Caco-2 (cell line): ENCODE measurements around the gene CRAT. TPM values are rescaled to one million over a fixed set of nuclear protein-coding genes. Genes with fewer than 3 reads are reported as not detected.

ENCODE experiments used
- BruUV-seq: library from RNA; stranded (reverse); fragments of 400-500 nt; replicated peaks from 2 replicates; lab custom pipeline; 2021; lab: Mats Ljungman, UMichigan
- CTCF ChIA-PET: fragments of 300-600 bp; sonication (Branson Sonifier 250); formaldehyde crosslinking; loops from one replicate; lab custom pipeline; 2022; ENCODE audit warnings: antibody characterized with exemption; lab: Charles Lee
- POLR2A ChIA-PET: fragments of 300-600 bp; sonication (Branson Sonifier 250); formaldehyde crosslinking; loops from one replicate; lab custom pipeline; 2022; ENCODE audit warnings: antibody characterized with exemption; lab: Charles Lee
- DNase-seq, 2 experiments: peaks; one replicate each; pipeline versions ENCODE4 v3.0.0 to v3.0.0-alpha.2; 2020 to 2022
- H3K27me3 ChIP-seq: replicated peaks from 2 replicates; pipeline ENCODE4 v1.6.0; 2011; ENCODE audit warnings: low read length; ENCODE audit not compliant: control insufficient read depth, insufficient read depth
- H3K36me3 ChIP-seq: 2 replicates; pipeline ENCODE4 v1.5.1; 2011; ENCODE audit warnings: low read length; ENCODE audit not compliant: control insufficient read depth, insufficient read depth
- H3K4me1 ChIP-seq: fragments of 250-450 bp; sonication (Bioruptor Pico); 2 replicates; pipeline ENCODE4 v1.5.1; 2020; ENCODE audit warnings: mild to moderate bottlenecking
- H3K4me3 ChIP-seq: 2 replicates; pipeline ENCODE4 v1.5.1; 2011; ENCODE audit warnings: low read depth, mild to moderate bottlenecking, control low read depth, low read length
- H3K9me3 ChIP-seq: fragments of 250-450 bp; sonication (Bioruptor Pico); 2 replicates; pipeline ENCODE4 v1.5.1; 2020; ENCODE audit warnings: mild to moderate bottlenecking, moderate library complexity
- H3K27ac Mint-ChIP-seq: one replicate; pipeline ENCODE4 v1.8.0; 2022; ENCODE audit warnings: mixed read lengths; ENCODE audit not compliant: unreplicated experiment
- H3K27me3 Mint-ChIP-seq: one replicate; pipeline ENCODE4 v1.8.0; 2022; ENCODE audit warnings: mixed read lengths; ENCODE audit not compliant: insufficient read depth, unreplicated experiment
- H3K36me3 Mint-ChIP-seq: one replicate; pipeline ENCODE4 v1.8.0; 2022; ENCODE audit warnings: mild to moderate bottlenecking, mixed read lengths; ENCODE audit not compliant: insufficient read depth, unreplicated experiment
- H3K4me1 Mint-ChIP-seq: one replicate; pipeline ENCODE4 v1.8.0; 2022; ENCODE audit warnings: low read depth, mixed read lengths; ENCODE audit not compliant: unreplicated experiment
- H3K4me3 Mint-ChIP-seq: one replicate; pipeline ENCODE4 v1.8.0; 2022; ENCODE audit warnings: mild to moderate bottlenecking, moderate library complexity, mixed read lengths; ENCODE audit not compliant: unreplicated experiment
- H3K9me3 Mint-ChIP-seq: one replicate; pipeline ENCODE4 v1.8.0; 2022; ENCODE audit warnings: mixed read lengths; ENCODE audit not compliant: unreplicated experiment
- CTCF ChIP-seq, 2 experiments: fragments of 200-600 bp in 1 of 2; IDR thresholded peaks; 1 replicate in 1 of 2; 2 replicates in 1 of 2; pipeline versions ENCODE4 v1.5.1 to v1.8.0; 2011 to 2022; ENCODE audit warnings: antibody characterized with exemption in 1 of 2, control low read depth in 1 of 2, inconsistent platforms in 1 of 2, low read depth in 1 of 2, low read length in 1 of 2, mild to moderate bottlenecking in 1 of 2, moderate library complexity in 1 of 2; ENCODE audit not compliant: insufficient read depth in 1 of 2, severe bottlenecking in 1 of 2, unreplicated experiment in 1 of 2
- intact Hi-C: fragments of 100-400 bp; cut with micrococcal nuclease; formaldehyde crosslinking; loops from one replicate; pipeline ENCODE4 v1.10.0; 2022; ENCODE audit not compliant: unreplicated experiment
- total RNA-seq: library from RNA; stranded (reverse); gene quantifications from 2 replicates; pipeline ENCODE4 v1.2.3, GENCODE V29; 2022

The CRAT gene
- total RNA-seq, 1 experiment from 2014 or later = 20.7 TPM

GRCh38 chr9:129105857-129106694 lies 4.5 kb downstream of the CRAT start:
- DNase-seq = no peak
- no peak overlapping the region for H3K27ac Mint-ChIP-seq
- no peaks in the 10 kb centered on the region for H3K27me3 Mint-ChIP-seq
- H3K4me3 ChIP-seq = no peak overlapping the region
- intact Hi-C loops = no loop called here
- peaks cover 21% of the 10 kb centered on the region for H3K36me3 Mint-ChIP-seq
- POLR2A ChIA-PET = no interaction called here
- no peaks in the 10 kb centered on the region for H3K27me3 ChIP-seq
- H3K4me3 Mint-ChIP-seq = no peak overlapping the region
- peaks cover 22% of the 10 kb centered on the region for H3K4me1 Mint-ChIP-seq
- TF ChIP-seq CTCF (IDR thresholded peaks at IDR 0.05; ENCODE audit: insufficient read depth in 1 of 2, low read depth in 1 of 2, low read length in 1 of 2, severe bottlenecking in 1 of 2, unreplicated experiment in 1 of 2) = no peak
- H3K36me3 ChIP-seq = no peaks in the 10 kb centered on the region
- CTCF ChIA-PET = no interaction called here
- no peaks in the 10 kb centered on the region for H3K9me3 Mint-ChIP-seq
- H3K9me3 ChIP-seq = no peaks in the 10 kb centered on the region
- BruUV-seq = no TSS peak
- peaks cover 12% of the 10 kb centered on the region for H3K4me1 ChIP-seq

- TF ChIP-seq CTCF (IDR thresholded peaks at IDR 0.05; ENCODE audit: insufficient read depth in 1 of 2, low read depth in 1 of 2, low read length in 1 of 2, severe bottlenecking in 1 of 2, unreplicated experiment in 1 of 2) = no peak
- POLR2A ChIA-PET = interaction anchor here (0.6 to 1.4 kb wide), 2 partner anchors 12 to 23 kb away, joined by 3 to 8 read pairs; partner anchors contain the start of gene DOLPP1
- intact Hi-C loops = no loop called here
- CTCF ChIA-PET = no interaction called here
- no peaks in the 10 kb centered on the region for H3K36me3 ChIP-seq
- H3K4me1 ChIP-seq = peaks cover 8% of the 10 kb centered on the region
- no peaks in the 10 kb centered on the region for H3K9me3 ChIP-seq
- H3K27ac Mint-ChIP-seq = no peak overlapping the region
- H3K4me1 Mint-ChIP-seq = peaks cover 13% of the 10 kb centered on the region
- no peak for DNase-seq
- no peak overlapping the region for H3K4me3 ChIP-seq
- no peaks in the 10 kb centered on the region for H3K9me3 Mint-ChIP-seq
- no peaks in the 10 kb centered on the region for H3K27me3 ChIP-seq
- H3K27me3 Mint-ChIP-seq = no peaks in the 10 kb centered on the region
- peaks cover 9% of the 10 kb centered on the region for H3K36me3 Mint-ChIP-seq
- BruUV-seq = no TSS peak
- no peak overlapping the region for H3K4me3 Mint-ChIP-seq
Measured at GRCh38 chr9:129104051-129104450, 6.5 kb downstream of the CRAT start.

GRCh38 chr9:129103595-129103965 lies 7.0 kb downstream of the CRAT start:
- ChIA-PET POLR2A (interaction anchor here (0.6 to 1.4 kb wide), 2 partner anchors 12 to 22 kb away, joined by 3 to 8 read pairs; partner anchors contain the start of gene DOLPP1), CTCF (interaction anchor here (0.9 kb wide), 1 partner anchor 28 kb away, joined by 6 read pairs; no protein-coding TSS in a partner anchor)
- Histone ChIP-seq H3K36me3 (no peaks in the 10 kb centered on the region), H3K9me3 (no peaks in the 10 kb centered on the region), H3K27me3 (no peaks in the 10 kb centered on the region), H3K4me1 (peaks cover 8% of the 10 kb centered on the region), H3K4me3 (no peak overlapping the region)
- no peak for TF ChIP-seq CTCF (IDR thresholded peaks at IDR 0.05; ENCODE audit: insufficient read depth in 1 of 2, low read depth in 1 of 2, low read length in 1 of 2, severe bottlenecking in 1 of 2, unreplicated experiment in 1 of 2)
- Mint-ChIP-seq H3K4me1 (peaks cover 13% of the 10 kb centered on the region), H3K4me3 (no peak overlapping the region), H3K27ac (no peak overlapping the region), H3K9me3 (no peaks in the 10 kb centered on the region), H3K27me3 (no peaks in the 10 kb centered on the region), H3K36me3 (peaks cover 9% of the 10 kb centered on the region)
- no TSS peak for BruUV-seq
- DNase-seq = no peak
- intact Hi-C loops = no loop called here
